HG03575 (cell line): ENCODE measurements around the gene ASTL.

Source experiments
- ATAC-seq: cut with Tn5 transposase; IDR thresholded peaks from one replicate; pipeline ENCODE4 v1.9.1; 2021; ENCODE audit not compliant: unreplicated experiment, insufficient number of reproducible peaks, low FRiP score; ENCODE audit errors: extremely low read depth

The ASTL gene

DNA sequence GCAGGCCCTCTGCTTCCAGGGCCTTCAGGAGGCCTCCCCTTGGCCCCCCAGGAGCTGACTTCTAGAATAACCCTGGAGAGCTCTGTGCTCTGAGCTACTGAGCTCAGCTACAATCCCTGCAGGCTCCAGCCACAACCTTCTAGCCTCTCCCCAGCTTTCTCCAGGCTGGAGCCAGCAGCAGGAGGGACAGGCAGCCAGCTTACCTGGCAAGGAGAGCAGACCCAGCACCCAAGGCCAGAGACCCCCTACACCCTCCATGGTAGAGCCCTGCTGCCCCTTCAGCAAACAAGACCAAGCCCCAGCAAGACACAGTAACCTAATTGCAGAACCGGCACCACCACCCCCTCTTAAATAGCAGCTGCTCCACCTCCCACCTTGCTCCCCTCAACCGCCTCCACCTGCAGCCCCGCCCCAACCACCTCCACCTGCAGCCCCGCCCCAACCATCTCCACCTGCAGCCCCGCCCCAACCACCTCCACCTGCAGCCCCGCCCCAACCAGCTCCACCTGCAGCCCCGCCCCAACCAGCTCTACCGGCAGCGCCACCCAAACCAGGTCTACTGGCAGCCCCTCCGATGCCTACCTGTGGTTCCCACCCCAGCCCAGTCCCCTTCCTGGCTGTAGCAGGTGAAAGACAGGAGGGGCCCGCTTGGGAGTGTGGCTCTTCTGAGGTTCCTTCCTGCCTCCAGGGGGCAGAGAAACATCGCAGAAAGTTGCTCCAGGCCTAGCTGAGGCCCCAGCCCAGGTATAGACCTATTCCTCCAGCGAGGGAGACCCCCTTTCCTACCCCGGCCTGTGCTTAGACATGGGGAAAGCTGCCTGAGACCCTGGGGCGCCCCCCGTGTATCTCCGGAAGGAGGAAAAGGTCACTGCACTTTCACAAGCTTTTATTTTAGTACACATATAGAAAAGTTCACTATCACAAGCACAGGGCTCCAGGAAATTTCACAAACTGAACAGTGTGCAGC lies at the start of gene ASTL:
Gene ASTL (minus strand): TSS at position 324 of the 967 bp plus-strand sequence. CDS start 66 bp downstream, at position 258.
- no peak for ATAC-seq

DNA sequence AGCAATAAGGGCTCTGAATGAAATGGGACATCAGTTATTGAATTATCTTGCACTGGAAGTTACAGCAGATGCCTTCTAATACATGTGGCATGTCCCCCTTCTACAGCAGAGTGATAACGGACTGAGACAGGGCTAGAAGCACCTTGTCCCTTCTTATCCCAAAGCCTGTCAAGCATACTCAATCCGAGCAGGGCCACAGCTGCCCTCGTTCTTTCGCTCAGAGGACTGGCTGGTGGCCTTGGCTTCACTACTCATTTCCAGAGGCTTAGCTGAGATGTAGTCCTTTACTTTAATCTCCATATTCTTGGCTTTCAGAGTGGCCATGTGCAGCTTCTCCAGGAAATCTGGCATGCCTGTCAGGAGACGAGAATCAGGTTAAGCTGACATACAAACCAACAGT lies 48.3 kb upstream of the ASTL start:
- ATAC-seq, result no peak

DNA sequence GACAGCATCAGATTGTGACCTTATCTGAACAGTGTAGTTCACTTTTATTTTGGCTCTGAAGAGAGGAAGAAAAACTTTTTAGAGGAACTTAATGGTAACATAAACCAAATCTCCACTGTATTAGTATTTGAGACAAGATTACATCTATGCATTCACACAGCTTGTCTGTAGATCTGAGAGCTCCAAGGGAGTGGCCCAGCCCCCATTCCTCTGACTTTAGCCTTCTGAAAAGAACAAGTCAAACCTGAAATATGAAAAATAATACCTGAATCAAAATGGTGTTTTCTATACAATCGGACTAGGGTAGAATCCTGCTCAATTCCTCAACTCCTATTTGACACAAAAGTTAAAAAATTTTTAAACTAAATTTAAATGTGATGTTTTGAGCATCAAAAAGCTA lies 47.2 kb upstream of the ASTL start:
- ATAC-seq, result no peak

DNA sequence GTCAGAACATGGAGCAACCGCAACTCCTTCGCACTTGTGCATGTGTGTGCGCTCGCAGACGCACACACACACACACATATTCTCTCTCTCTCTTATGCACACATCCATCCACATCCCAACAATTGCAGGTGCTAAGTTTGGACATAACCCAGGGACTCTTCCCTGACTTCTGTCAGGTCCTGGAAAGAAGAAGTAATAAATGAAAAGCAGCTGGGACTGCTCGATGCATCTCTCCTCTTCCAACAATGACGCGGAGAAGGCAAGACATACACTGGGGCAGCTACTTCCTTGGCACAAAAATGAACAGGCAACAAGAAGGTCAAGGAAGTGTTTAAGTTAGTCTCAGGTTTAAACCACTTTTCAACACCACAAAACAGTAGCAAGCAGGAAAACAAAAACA lies 46.7 kb upstream of the ASTL start:
- no peak for ATAC-seq

DNA sequence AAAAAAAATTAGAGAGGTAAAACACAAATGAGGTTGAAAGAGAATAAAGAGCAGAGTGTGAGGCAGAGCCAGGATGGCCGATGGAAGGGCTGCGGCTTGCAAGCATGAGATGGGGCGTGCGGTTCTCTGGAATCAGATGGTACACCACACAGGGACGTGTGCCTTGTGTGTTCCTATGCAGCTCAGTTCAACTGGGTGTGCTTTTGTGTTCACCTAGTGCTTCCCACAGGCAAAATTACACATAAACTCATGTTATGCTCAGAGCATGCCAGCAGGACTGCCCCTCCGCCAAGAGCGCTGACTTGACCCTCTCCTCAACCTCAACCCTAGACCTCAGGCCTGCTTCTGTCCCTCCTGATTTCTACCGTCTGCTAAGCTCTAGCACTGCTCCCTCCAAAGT lies 45.9 kb upstream of the ASTL start:
- no peak for ATAC-seq

DNA sequence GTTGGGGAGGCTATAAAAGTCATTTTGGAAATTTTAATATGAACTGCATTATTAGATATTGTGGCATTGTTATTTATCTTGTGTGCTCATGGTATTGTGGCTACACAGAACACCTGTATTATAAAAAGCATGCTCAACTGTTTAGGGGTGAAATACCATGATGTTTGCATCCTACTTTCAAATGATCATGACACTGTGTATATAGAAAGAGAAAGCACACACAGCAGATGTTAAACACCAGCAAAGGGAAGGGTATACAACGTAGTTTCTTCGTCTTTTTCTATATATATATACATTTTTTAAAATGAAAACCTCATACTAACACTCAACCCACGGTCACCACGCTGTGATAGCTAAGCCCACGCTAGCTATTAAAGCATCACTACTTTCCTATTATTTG lies 43.2 kb upstream of the ASTL start:
- no peak for ATAC-seq

DNA sequence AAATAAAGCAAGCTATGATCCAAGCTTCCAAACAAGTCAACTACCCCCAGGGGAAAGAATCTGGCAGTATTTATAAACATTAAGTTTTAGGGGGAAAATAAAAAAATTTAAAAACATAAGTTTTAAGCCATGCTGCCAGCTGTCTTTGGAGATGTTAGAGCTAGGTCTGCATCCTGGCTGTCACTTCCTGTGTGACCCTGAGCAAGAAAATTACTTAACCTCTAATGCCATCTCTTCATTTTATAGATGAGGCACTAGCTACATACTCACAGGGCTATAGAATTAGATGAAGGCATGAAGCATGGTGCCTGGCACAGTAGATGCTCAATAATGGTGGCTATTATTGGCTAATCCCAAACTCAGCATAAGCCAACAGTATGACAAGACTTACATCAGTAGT lies 42.2 kb upstream of the ASTL start:
- no peak for ATAC-seq

DNA sequence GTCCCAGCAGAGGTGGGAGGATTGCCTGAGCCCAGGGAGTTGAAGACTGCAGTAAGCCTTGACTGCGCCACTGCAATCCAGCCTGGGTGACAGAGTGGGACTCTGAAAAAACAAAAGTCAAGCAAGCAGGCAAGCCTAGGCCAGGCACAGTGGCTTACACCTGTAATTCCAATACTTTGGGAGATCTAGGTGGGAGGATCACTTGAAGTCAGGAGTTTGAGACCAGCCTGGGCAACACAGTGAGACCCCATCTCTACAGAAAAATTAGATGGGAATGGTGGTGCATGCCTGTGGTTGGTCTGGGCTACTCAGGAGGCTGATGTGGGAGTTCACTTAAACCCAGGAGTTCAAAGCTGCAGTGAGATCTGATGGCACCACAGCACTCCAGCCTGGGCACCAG lies 41.7 kb upstream of the ASTL start:
- no peak for ATAC-seq

DNA sequence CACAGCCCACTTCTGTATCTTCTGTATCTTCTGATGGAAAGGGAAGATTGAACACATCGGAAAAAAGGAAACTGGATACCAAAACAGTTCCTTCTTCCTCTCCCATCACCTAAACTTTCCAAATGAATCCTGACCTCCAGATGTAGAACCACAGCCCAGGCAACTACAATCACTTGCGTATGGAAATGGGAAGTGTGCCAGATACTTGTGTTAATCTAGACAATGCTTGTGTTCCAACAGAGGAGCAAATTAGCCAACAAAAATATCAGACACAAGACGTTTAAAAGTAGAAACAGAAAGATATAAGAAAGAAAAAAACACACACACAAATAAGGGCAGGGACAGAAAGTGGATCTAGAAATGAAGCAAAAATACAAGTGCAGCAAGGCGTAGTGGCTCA lies 38.4 kb upstream of the ASTL start:
- no peak for ATAC-seq

DNA sequence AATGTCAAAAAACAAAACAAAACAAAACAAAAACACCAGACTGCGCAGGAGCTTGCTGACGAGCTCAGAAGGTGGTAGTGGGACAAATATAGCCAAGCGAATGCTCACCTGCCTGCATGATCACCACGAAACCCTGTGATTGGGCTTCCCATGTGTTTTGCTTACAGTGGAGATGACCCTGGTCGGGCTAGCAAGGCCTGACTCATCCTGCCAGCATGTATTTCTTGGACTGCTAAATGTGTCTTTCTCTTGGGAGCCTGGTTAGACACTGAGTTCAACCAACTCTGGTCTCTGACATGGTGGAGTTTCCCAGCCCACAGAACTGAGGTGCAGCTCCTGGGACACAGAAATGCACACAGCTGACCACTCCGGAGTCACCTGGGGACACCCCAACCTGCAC lies 37.6 kb upstream of the ASTL start:
- no peak for ATAC-seq

DNA sequence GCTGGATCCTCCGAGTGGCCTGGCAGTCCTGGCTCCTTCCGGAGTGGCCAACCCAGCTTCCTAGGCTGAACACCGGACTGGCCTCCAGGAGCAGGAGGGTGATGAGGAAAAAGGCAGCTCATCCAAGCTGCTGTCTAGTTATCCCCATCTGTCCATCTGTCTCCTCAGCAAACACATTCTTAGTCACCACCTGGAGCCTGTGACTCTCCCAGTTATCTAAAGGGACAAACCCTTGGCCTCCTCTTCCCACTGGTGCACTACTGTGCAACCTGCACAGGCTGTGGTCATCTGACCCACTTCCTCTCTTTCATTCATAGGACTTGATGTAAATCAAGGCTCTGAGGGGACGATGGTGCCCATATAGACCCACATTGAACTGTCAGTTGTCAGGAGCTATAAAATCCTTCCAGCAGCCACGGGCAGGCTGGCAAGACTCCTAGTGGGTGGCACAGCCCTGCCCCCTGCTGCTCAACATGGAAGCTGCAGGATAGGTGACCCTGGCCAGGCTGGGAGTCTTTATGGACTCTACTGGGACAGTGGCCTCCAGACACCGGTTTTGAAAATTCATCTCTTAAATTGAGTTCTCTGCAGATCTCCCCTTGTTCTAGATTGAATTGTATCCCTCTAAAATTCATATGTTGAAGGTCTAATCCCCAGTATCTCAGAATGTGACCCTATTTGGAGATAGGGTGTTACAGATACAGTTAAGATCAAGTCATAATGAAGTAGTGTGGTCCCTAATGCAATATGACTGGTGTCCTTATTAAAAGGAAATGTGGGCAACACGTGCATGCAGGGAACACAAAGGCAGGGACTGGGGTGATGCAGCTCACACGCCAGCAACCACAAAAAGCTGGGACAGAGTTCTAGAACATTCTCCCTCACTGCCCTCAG lies 36.2 kb upstream of the ASTL start:
- no peak for ATAC-seq

DNA sequence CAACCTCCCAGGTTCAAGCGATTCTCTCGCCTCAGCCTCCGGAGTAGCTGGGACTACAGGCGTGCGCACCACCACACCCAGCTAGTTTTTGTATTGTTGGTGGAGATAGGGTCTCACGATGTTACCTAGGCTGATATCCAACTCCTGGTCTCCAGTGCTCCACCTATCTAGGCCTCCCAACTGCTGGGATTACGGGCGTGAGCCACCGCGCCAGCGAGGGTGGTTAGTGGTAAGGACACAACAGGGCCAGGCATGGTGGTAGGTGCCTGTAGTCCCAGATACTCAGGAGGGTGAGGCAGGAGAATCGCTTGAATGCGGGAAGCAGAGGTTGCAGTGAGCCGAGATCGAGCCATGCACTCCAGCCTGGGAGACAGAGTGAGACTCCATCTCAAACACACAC lies 33.5 kb upstream of the ASTL start:
- no peak for ATAC-seq

DNA sequence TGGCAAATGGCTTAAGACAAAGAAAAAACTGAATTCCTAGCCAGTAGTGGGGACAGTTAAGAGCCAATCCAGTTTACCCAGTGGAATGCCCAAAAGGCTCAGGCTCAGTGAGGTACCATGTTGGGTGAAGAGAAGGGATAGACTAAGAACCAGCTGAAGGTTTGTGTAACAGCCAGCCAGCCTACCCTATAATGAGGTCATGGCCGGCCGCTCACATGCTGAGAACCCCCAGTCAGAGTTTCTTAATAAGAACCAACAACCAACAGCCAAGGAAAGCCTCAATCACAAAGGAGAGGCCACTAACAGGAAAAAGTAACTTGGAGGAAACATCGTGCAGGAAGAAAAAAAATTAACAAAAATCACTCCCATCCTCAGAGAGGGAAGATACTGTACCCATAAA lies 32.3 kb upstream of the ASTL start:
- no peak for ATAC-seq

DNA sequence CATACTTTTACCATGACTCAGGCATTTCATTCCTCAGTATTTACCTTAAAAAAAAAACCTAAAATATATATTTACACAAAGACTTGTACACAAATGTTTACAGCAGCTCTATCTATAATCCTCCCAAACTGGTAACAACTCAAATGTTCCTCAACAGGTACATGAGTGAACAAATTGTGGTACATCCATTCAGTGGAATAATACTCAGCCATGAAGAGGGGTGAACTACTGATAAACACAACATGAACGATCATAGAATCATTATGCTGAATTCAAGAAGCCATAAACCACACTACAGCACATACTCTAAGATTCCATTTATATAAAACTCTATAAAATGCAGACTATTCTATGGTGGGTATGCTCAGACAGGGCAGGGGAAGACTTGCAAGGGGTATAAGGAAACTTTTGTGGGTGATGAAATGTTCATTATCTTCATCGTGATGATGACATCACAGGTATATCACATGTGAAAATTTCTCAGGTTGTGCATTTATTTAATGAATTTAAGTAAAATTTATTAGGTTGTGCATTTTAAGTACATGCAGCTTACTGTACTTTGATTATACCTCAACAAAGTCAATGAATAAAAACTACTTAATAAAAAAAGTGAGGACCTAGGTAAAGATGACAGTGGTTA lies 31.7 kb upstream of the ASTL start:
- ATAC-seq, result no peak

DNA sequence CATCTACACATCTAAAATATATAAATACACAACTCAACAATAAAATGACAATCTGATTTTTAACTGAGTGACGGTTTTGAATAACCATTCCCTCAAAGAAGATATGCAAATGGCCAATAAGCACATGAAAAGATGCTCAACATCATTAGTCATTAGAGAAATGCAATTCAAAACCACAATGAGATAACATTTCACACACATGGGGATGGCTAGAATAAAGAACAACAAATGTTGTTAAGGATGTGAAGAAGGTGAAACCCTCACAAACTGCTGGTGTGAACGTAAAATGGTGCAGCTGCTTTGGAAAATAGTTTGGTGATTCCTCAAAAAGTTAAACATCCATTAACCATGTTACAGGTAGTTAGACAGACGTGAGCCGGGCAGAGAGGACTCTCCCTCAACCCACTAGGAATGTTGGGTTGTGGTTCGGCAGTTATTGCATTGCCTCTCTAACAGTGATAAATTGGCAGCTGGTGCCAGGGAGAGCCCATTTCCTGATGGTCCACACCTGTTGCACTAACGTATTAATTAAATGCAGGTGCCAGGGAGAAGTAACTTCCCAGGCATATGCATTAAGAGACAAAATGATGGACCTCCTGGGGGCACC lies 29.2 kb upstream of the ASTL start:
- no peak for ATAC-seq

DNA sequence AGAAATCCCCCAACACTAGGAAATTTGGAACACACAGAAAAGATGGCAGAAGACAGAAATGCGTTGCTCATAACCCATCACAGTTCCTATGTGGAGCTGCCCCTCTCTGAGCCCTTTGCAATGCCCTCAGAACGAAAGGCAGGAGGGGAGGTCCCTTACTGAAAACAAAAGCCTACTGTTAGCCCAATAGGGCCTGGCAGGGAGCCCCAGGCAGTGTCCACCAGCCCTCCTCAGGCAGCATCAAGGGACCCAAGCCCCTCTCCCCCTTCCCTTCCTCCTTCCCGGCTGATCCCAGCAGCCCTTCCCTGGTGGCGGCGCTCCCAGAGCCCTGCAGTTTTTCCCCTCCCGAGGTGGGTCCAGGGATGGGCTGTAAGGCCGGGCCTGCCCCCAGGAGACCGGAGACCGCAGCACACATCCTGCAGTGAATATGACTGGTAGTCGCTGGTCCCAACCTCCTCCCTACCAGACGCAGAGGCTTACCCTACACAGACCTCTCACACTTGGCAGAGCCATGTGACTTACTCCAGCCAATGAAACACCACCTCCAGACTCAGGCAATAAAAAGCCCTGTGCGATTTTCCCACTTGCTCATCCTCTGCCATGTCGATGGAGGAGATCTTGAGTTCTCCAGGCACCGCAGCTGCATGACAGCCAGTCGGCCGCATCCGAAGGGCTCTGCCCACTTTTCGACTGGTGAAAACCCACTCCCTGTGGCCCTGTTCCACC lies 26.3 kb upstream of the ASTL start:
- ATAC-seq, result peak; percentile 56

DNA sequence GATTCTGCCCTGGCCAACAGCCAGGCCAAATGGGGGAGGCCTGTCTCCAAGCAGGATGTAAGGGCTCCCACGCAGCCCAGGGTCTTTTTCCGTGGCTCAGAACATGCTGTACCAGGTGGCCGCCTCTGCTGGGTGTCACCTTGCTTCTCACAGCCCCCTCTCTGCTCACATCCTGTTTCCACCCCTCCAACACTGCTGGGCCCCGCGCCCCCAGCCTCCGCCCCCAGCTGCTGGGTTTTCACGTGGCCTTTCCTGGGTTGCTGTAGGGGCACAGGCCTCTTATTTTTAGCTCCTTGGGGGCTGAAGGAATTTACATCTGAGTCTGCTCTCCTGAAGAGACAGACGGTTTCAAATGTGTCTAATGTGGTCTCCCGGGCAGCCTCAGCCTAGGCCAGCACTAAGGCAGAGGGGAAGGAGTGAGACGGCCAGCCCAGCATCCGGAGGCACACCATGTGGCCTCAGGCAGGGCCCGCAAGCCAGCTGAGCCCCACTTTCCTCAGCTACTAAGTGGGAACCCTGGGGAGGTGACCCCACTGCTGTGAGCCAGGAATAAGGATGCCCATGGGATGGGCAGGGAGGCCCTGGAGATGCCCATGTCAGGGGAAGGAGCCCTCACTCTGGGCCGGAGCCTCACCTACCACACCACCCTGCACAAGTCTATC lies 25.6 kb upstream of the ASTL start:
- ATAC-seq, result no peak

DNA sequence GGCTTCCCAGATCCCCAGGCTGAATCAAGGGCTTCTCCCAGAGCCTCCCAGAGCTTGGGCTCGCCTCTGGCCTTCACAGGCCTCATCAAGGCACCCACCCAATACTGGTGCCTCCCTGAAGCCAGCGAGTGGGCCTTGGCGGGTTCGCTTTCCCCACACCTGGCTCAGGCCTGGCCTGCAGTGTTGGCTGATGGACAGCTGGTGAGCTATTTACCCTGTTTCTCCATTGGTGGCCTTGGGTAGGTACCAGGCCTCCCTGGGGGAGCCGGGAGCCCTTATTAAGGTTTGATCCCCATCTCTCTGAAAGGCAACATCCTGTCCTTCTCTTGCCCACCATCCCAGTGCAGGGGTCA lies 25.1 kb upstream of the ASTL start:
- no peak for ATAC-seq
